HG03095 (cell line): Measurements from ENCODE around the gene ZBTB32.

Source experiments
- ATAC-seq: cut with Tn5 transposase; IDR thresholded peaks from one replicate; pipeline ENCODE4 v1.9.1; 2021; ENCODE audit warnings: moderate library complexity; ENCODE audit not compliant: unreplicated experiment

Gene ZBTB32

GRCh38 chr19:35736913-35737886 is 32.8 kb downstream of the ZBTB32 start:
- no peak for ATAC-seq

GRCh38 chr19:35738021-35738886 is 33.9 kb downstream of the ZBTB32 start:
- ATAC-seq: no peak

GRCh38 chr19:35738887-35739229 is 34.5 kb downstream of the ZBTB32 start:
- ATAC-seq: no peak

GRCh38 chr19:35739275-35740107 is 35.1 kb downstream of the ZBTB32 start:
- ATAC-seq: no peak

- peak; percentile 16 for ATAC-seq
These were observed 35.7 kb downstream of the ZBTB32 start for GRCh38 chr19:35740108-35740422.

- peak; percentile 55 for ATAC-seq
These were observed 36.3 kb downstream of the ZBTB32 start for GRCh38 chr19:35740423-35741202.

GRCh38 chr19:35741203-35741515 is 36.8 kb downstream of the ZBTB32 start:
- no peak for ATAC-seq

- no peak for ATAC-seq
These were observed 37.9 kb downstream of the ZBTB32 start, which contains the start of gene IGFLR1 for GRCh38 chr19:35742121-35742724. TSS of gene IGFLR1 (minus strand) at chr19:35742452. CDS start at chr19:35741180, 1,272 bp downstream.

GRCh38 chr19:35743640-35744429 is 39.5 kb downstream of the ZBTB32 start:
- no peak for ATAC-seq

- peak; percentile 36 for ATAC-seq
These were observed 40.3 kb downstream of the ZBTB32 start for GRCh38 chr19:35744430-35745327.

- ATAC-seq: peak; percentile 28
These were observed 41.1 kb downstream of the ZBTB32 start, which contains the start of the genes PSENEN and U2AF1L4 for GRCh38 chr19:35745328-35746086. TSS of gene PSENEN (plus strand) at chr19:35745651. CDS start at chr19:35745931, 280 bp downstream. TSS of gene U2AF1L4 (minus strand) at chr19:35745418. CDS start at chr19:35745391, 27 bp downstream.

GRCh38 chr19:35746087-35746462 is 41.7 kb downstream of the ZBTB32 start:
- ATAC-seq: no peak

GRCh38 chr19:35746531-35746930 is 42.2 kb downstream of the ZBTB32 start:
- no peak for ATAC-seq

GRCh38 chr19:35748106-35749020 is 44.0 kb downstream of the ZBTB32 start, which contains the start of gene LIN37:
TSS of gene LIN37 (plus strand) at chr19:35748576. CDS start at chr19:35748725, 149 bp downstream.
- ATAC-seq: peak; percentile 68

GRCh38 chr19:35750167-35750566 is 45.8 kb downstream of the ZBTB32 start:
- ATAC-seq: no peak
